Liver (tissue), 9 donors: ENCODE measurements around the gene ABCC10. TPM values are rescaled to one million over a fixed set of nuclear protein-coding genes. Genes with fewer than 3 reads are reported as not detected.

Experiments
- DNase-seq: peaks from one replicate; pipeline ENCODE4 v3.0.0-alpha.2; 2017; ENCODE audit warnings: low spot score
- H3K27ac ChIP-seq, 2 donors: one replicate each; pipeline ENCODE4 v1.7.0; 2013; ENCODE audit warnings: inconsistent platforms in 2 of 2, low read length in 2 of 2, control low read depth in 1 of 2, low read depth in 1 of 2, mild to moderate bottlenecking in 1 of 2
- H3K27me3 ChIP-seq, 4 donors: one replicate each; pipeline versions ENCODE4 v1.6.1 to v1.7.0; 2013; ENCODE audit warnings: low read length in 3 of 4, inconsistent platforms in 1 of 4, mild to moderate bottlenecking in 1 of 4, moderate library complexity in 1 of 4; ENCODE audit not compliant: control insufficient read depth in 4 of 4, insufficient read depth in 4 of 4
- H3K36me3 ChIP-seq, 4 donors: one replicate each; pipeline versions ENCODE4 v1.6.1 to v1.7.0; 2013; ENCODE audit warnings: low read length in 3 of 4, mild to moderate bottlenecking in 3 of 4, low read depth in 1 of 4, moderate library complexity in 1 of 4; ENCODE audit not compliant: control insufficient read depth in 4 of 4, insufficient read depth in 3 of 4
- H3K4me1 ChIP-seq, 4 donors: one replicate each; pipeline versions ENCODE4 v1.6.1 to v1.7.0; 2013; ENCODE audit warnings: low read length in 3 of 4, mild to moderate bottlenecking in 3 of 4, moderate library complexity in 1 of 4; ENCODE audit not compliant: control insufficient read depth in 4 of 4, insufficient read depth in 4 of 4
- H3K4me3 ChIP-seq, 3 donors: one replicate each; pipeline versions ENCODE4 v1.6.1 to v1.7.0; 2013; ENCODE audit warnings: low read length in 3 of 3, control low read depth in 1 of 3, low read depth in 1 of 3, mild to moderate bottlenecking in 1 of 3
- H3K9ac ChIP-seq, 2 donors: one replicate each; pipeline ENCODE4 v1.7.0; 2013; ENCODE audit warnings: low read length in 2 of 2, mild to moderate bottlenecking in 2 of 2, moderate library complexity in 2 of 2, control low read depth in 1 of 2, low read depth in 1 of 2
- H3K9me3 ChIP-seq, 4 donors: one replicate each; pipeline versions ENCODE4 v1.6.1 to v1.7.0; 2013; ENCODE audit warnings: low read length in 3 of 4; ENCODE audit not compliant: control insufficient read depth in 4 of 4
- EGR1 ChIP-seq, 2 donors: IDR thresholded peaks; 2 replicates each; pipeline ENCODE4 v1.6.1; 2016 to 2018; ENCODE audit warnings: antibody characterized with exemption in 2 of 2, low read depth in 2 of 2
- FOXA1 ChIP-seq: IDR thresholded peaks from 2 replicates; pipeline ENCODE4 v1.6.1; 2016; ENCODE audit warnings: antibody characterized with exemption
- FOXA2 ChIP-seq: IDR thresholded peaks from 2 replicates; pipeline ENCODE4 v1.6.1; 2016; ENCODE audit warnings: antibody characterized with exemption
- GABPA ChIP-seq, 2 donors: IDR thresholded peaks in 1 of 2; conservative IDR thresholded peaks in 1 of 2; 2 replicates each; pipeline ENCODE4 v1.6.1; 2016; ENCODE audit warnings: antibody characterized with exemption in 2 of 2, mild to moderate bottlenecking in 1 of 2, moderate library complexity in 1 of 2
- HNF4A ChIP-seq, 2 donors: conservative IDR thresholded peaks; 2 replicates each; pipeline ENCODE4 v1.6.1; 2016; ENCODE audit warnings: antibody characterized with exemption in 2 of 2, mild to moderate bottlenecking in 2 of 2
- HNF4G ChIP-seq: IDR thresholded peaks from 2 replicates; pipeline ENCODE4 v1.6.1; 2016; ENCODE audit warnings: antibody characterized with exemption
- JUND ChIP-seq, 2 donors: IDR thresholded peaks; 2 replicates each; pipeline ENCODE4 v1.6.1; 2016; ENCODE audit warnings: antibody characterized with exemption in 2 of 2
- NR2F2 ChIP-seq: IDR thresholded peaks from 2 replicates; pipeline ENCODE4 v1.6.1; 2016; ENCODE audit warnings: antibody characterized with exemption
- RAD21 ChIP-seq, 2 donors: IDR thresholded peaks; 2 replicates each; pipeline ENCODE4 v1.6.1; 2016; ENCODE audit warnings: antibody characterized with exemption in 2 of 2, mild to moderate bottlenecking in 2 of 2
- RXRA ChIP-seq, 2 donors: IDR thresholded peaks; 2 replicates each; pipeline ENCODE4 v1.6.1; 2017 to 2018; ENCODE audit warnings: antibody characterized with exemption in 2 of 2, mild to moderate bottlenecking in 1 of 2
- SP1 ChIP-seq: IDR thresholded peaks from 2 replicates; pipeline ENCODE4 v1.6.1; 2018; ENCODE audit warnings: antibody characterized with exemption, mild to moderate bottlenecking
- TAF1 ChIP-seq: conservative IDR thresholded peaks from 2 replicates; pipeline ENCODE4 v1.6.1; 2016; ENCODE audit warnings: antibody characterized with exemption, mild to moderate bottlenecking
- YY1 ChIP-seq: IDR thresholded peaks from 2 replicates; pipeline ENCODE4 v1.6.1; 2016; ENCODE audit warnings: antibody characterized with exemption, mild to moderate bottlenecking
- WGBS: extraction: QIAGEN DNeasy Blood & Tissue Kit; methylation state at CpG from one replicate; pipeline ENCODE4 v1.1.7; 2013; 5-methylcytosine and 5-hydroxymethylcytosine counted together
- polyA plus RNA-seq, 2 donors: library from polyadenylated mRNA; stranded (reverse) in 1 of 2; unstranded in 1 of 2; fragments of 200-250 nt in 1 of 2; fragments of >200 nt in 1 of 2; fragmentation: Nextera tagmentation in 1 of 2; extraction: Ambion mirVana in 1 of 2; gene quantifications; one replicate each; pipeline versions ENCODE4 v1.2.1 to v1.2.3, GENCODE V29; 2013 to 2015
- total RNA-seq, 2 donors: library from RNA; depleted of rRNA; stranded (reverse); fragments of >200 nt; gene quantifications; one replicate each; pipeline ENCODE4 v1.2.3, GENCODE V29; 2014
- TF ChIP-seq, protein P1 (sequence below): fragments of 150-350 bp; IDR thresholded peaks from 2 replicates; pipeline ENCODE4 v1.5.1; 2017; ENCODE audit warnings: improper control_type of control experiment, low read depth, low read length; ENCODE audit not compliant: missing input control
- TF ChIP-seq, protein P2 (sequence below): IDR thresholded peaks from 2 replicates; pipeline ENCODE4 v1.6.1; 2016; ENCODE audit warnings: antibody characterized with exemption
- TF ChIP-seq, protein P3 (sequence below): IDR thresholded peaks from 2 replicates; pipeline ENCODE4 v1.6.1; 2016; ENCODE audit warnings: antibody characterized with exemption, mild to moderate bottlenecking
- TF ChIP-seq, protein P4 (sequence below): IDR thresholded peaks from 2 replicates; pipeline ENCODE4 v1.6.1; 2016; ENCODE audit warnings: antibody characterized with exemption
- TF ChIP-seq, protein P5 (sequence below): IDR thresholded peaks from 2 replicates; pipeline ENCODE4 v1.6.1; 2016; ENCODE audit warnings: antibody characterized with exemption
- donor health status: healthy.
- donor health status: healthy.
- donor health status: healthy.
- donor health status: healthy.
- donor health status: healthy.

The ABCC10 gene
- total and polyA plus RNA-seq, 4 donors: 3.9 to 10.6 (median 5.1) TPM

DNA sequence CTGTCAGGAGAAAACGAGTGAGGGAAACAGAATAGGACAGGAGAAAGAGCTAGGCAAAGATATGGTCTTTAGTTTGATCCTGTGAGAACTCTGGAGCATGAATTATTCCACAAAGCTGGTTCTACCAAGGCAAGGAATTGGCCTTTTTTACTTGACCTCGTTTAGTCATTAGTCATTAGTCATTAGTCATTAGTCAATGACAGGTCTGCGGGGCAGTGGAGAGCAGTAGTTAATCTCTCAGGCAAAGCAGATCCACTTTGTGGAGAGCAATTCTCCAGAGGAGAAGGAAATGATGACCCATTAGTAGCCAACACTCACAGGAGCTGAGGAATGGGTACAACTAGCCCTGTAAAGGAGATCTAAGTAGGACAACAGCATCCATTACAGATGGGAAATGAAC, 22.0 kb upstream of the ABCC10 start (continued):
- TF ChIP-seq, protein P1, sequence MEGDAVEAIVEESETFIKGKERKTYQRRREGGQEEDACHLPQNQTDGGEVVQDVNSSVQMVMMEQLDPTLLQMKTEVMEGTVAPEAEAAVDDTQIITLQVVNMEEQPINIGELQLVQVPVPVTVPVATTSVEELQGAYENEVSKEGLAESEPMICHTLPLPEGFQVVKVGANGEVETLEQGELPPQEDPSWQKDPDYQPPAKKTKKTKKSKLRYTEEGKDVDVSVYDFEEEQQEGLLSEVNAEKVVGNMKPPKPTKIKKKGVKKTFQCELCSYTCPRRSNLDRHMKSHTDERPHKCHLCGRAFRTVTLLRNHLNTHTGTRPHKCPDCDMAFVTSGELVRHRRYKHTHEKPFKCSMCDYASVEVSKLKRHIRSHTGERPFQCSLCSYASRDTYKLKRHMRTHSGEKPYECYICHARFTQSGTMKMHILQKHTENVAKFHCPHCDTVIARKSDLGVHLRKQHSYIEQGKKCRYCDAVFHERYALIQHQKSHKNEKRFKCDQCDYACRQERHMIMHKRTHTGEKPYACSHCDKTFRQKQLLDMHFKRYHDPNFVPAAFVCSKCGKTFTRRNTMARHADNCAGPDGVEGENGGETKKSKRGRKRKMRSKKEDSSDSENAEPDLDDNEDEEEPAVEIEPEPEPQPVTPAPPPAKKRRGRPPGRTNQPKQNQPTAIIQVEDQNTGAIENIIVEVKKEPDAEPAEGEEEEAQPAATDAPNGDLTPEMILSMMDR: no peak

DNA sequence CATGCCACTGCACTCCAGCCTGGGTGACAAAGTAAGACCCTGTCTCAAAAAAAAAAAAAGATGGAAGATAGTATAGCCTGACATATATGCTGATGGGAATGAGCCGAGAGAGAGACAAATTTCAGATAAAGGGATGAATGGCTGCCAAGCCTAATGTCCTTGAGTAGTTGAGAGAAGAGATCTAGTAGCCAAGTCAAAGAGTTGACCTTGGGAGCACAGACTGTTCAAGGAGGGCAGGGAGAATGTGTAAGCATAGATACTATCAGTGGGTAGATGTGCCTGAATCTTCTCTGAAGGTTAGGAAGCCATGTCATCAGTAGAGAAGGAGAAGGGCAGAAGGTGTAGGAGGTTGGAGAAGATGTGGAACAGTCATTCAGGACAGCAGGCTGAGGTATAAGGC, 20.0 kb upstream of the ABCC10 start:
- H3K4me1 ChIP-seq: no peaks in the 10 kb centered on the region
- H3K9ac ChIP-seq: no peak overlapping the region
- H3K27me3 ChIP-seq: no peaks in the 10 kb centered on the region
- no peak for TF ChIP-seq JUND (IDR thresholded peaks at IDR 0.05)
- TF ChIP-seq HNF4G: no peak
- no peak for TF ChIP-seq NR2F2
- TF ChIP-seq, protein P2, sequence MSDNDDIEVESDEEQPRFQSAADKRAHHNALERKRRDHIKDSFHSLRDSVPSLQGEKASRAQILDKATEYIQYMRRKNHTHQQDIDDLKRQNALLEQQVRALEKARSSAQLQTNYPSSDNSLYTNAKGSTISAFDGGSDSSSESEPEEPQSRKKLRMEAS: no peak
- TF ChIP-seq, protein P1: no peak
- TF ChIP-seq RAD21 (IDR thresholded peaks at IDR 0.05): no peak
- TF ChIP-seq FOXA1: no peak
- TF ChIP-seq GABPA (IDR thresholded peaks at IDR 0.05 in 1 of 2, conservative IDR thresholded peaks at IDR 0.05 in 1 of 2): no peak
- 85% methylated on average over 1 of the region's 1 CpG for WGBS
- no peaks in the 10 kb centered on the region for H3K9me3 ChIP-seq
- no peak for DNase-seq
- no peaks in the 10 kb centered on the region for H3K36me3 ChIP-seq
- no peak overlapping the region for H3K4me3 ChIP-seq
- no peak overlapping the region for H3K27ac ChIP-seq

DNA sequence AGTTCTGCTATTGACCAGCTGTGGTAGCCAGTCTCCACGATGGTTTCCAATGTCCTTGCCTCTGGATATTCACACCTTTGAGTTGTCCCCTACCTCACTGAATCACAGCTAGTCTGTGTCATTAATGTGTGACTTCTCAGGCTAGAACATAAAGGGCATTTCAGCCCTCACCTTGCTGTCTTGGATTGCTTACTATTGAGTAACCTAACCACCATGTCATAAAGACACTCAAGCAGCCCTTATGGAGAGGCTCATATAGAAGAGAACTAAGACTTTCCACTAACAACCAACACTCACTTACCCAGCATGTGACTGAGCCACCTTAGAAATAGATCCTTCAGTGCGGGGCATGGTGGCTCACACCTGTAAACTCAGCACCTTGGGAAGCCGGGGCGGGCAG, 19.1 kb upstream of the ABCC10 start:
- Histone ChIP-seq H3K9ac (no peak overlapping the region), H3K9me3 (no peaks in the 10 kb centered on the region), H3K4me1 (no peaks in the 10 kb centered on the region), H3K36me3 (no peaks in the 10 kb centered on the region), H3K27ac (no peak overlapping the region), H3K4me3 (no peak overlapping the region), H3K27me3 (no peaks in the 10 kb centered on the region)
- 93% methylated on average over 4 of the region's 4 CpGs for WGBS
- no peak for DNase-seq
- TF ChIP-seq RAD21 (IDR thresholded peaks at IDR 0.05) (no peak), HNF4A (conservative IDR thresholded peaks at IDR 0.05) (no peak), HNF4G (no peak), JUND (IDR thresholded peaks at IDR 0.05) (no peak), EGR1 (IDR thresholded peaks at IDR 0.05; ENCODE audit: low read depth in 2 of 2) (no peak), FOXA1 (no peak), NR2F2 (no peak), YY1 (no peak), RXRA (IDR thresholded peaks at IDR 0.05) (no peak), SP1 (no peak), FOXA2 (no peak), TAF1 (no peak), GABPA (IDR thresholded peaks at IDR 0.05 in 1 of 2, conservative IDR thresholded peaks at IDR 0.05 in 1 of 2) (no peak)
- TF ChIP-seq, protein P3, sequence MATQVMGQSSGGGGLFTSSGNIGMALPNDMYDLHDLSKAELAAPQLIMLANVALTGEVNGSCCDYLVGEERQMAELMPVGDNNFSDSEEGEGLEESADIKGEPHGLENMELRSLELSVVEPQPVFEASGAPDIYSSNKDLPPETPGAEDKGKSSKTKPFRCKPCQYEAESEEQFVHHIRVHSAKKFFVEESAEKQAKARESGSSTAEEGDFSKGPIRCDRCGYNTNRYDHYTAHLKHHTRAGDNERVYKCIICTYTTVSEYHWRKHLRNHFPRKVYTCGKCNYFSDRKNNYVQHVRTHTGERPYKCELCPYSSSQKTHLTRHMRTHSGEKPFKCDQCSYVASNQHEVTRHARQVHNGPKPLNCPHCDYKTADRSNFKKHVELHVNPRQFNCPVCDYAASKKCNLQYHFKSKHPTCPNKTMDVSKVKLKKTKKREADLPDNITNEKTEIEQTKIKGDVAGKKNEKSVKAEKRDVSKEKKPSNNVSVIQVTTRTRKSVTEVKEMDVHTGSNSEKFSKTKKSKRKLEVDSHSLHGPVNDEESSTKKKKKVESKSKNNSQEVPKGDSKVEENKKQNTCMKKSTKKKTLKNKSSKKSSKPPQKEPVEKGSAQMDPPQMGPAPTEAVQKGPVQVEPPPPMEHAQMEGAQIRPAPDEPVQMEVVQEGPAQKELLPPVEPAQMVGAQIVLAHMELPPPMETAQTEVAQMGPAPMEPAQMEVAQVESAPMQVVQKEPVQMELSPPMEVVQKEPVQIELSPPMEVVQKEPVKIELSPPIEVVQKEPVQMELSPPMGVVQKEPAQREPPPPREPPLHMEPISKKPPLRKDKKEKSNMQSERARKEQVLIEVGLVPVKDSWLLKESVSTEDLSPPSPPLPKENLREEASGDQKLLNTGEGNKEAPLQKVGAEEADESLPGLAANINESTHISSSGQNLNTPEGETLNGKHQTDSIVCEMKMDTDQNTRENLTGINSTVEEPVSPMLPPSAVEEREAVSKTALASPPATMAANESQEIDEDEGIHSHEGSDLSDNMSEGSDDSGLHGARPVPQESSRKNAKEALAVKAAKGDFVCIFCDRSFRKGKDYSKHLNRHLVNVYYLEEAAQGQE: no peak
- TF ChIP-seq, protein P1: no peak
- TF ChIP-seq, protein P4, sequence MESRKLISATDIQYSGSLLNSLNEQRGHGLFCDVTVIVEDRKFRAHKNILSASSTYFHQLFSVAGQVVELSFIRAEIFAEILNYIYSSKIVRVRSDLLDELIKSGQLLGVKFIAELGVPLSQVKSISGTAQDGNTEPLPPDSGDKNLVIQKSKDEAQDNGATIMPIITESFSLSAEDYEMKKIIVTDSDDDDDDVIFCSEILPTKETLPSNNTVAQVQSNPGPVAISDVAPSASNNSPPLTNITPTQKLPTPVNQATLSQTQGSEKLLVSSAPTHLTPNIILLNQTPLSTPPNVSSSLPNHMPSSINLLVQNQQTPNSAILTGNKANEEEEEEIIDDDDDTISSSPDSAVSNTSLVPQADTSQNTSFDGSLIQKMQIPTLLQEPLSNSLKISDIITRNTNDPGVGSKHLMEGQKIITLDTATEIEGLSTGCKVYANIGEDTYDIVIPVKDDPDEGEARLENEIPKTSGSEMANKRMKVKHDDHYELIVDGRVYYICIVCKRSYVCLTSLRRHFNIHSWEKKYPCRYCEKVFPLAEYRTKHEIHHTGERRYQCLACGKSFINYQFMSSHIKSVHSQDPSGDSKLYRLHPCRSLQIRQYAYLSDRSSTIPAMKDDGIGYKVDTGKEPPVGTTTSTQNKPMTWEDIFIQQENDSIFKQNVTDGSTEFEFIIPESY: no peak
- TF ChIP-seq, protein P5, sequence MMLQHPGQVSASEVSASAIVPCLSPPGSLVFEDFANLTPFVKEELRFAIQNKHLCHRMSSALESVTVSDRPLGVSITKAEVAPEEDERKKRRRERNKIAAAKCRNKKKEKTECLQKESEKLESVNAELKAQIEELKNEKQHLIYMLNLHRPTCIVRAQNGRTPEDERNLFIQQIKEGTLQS: no peak
